H1 (cell line): ENCODE results near the gene TRAPPC3. TPM values are rescaled to one million over a fixed set of nuclear protein-coding genes. Genes with fewer than 3 reads are reported as not detected.

Experiments used
- CEBPB ChIP-seq: IDR thresholded peaks from 2 replicates; pipeline ENCODE4 v1.6.1; 2012; ENCODE audit warnings: low read depth, low read length
- CHD1 ChIP-seq: IDR thresholded peaks from 2 replicates; pipeline ENCODE4 v1.6.1; 2012; ENCODE audit warnings: low read depth, low read length, improper control_type of control experiment
- EGR1 ChIP-seq: IDR thresholded peaks from 2 replicates; pipeline ENCODE4 v1.6.1; 2011; ENCODE audit warnings: low read depth, low read length, borderline replicate concordance
- GTF2F1 ChIP-seq: IDR thresholded peaks from 2 replicates; pipeline ENCODE4 v1.6.1; 2012; ENCODE audit warnings: low read depth, low read length, improper control_type of control experiment, borderline replicate concordance
- KDM1A ChIP-seq: fragments of 200-600, 300-600 bp; sonication (generic); IDR thresholded peaks from 2 replicates; pipeline ENCODE4 v1.7.1; 2016; ENCODE audit warnings: mild to moderate bottlenecking, low read length, borderline replicate concordance
- KDM4A ChIP-seq: IDR thresholded peaks from one replicate; pipeline ENCODE4 v1.7.1; 2012; ENCODE audit warnings: low read depth, mild to moderate bottlenecking, moderate library complexity, low read length, inconsistent platforms; ENCODE audit not compliant: severe bottlenecking
- MAX ChIP-seq: IDR thresholded peaks from 2 replicates; pipeline ENCODE4 v1.6.1; 2012; ENCODE audit warnings: inconsistent platforms
- NANOG ChIP-seq: IDR thresholded peaks from 2 replicates; pipeline ENCODE4 v1.6.1; 2011; ENCODE audit warnings: low read length, low read depth, mild to moderate bottlenecking, inconsistent platforms; ENCODE audit not compliant: insufficient read depth, poor library complexity, severe bottlenecking
- POLR2A ChIP-seq, 2 experiments: IDR thresholded peaks; 1 replicate in 1 of 2; 2 replicates in 1 of 2; pipeline ENCODE4 v1.6.1; 2011; ENCODE audit warnings: low read depth in 2 of 2, low read length in 2 of 2, mild to moderate bottlenecking in 2 of 2; ENCODE audit errors: control extremely low read depth in 1 of 2
- POU5F1 ChIP-seq: IDR thresholded peaks from 2 replicates; pipeline ENCODE4 v1.6.1; 2011; ENCODE audit warnings: low read depth, mild to moderate bottlenecking, low read length, moderate library complexity
- RAD21 ChIP-seq, 2 experiments: IDR thresholded peaks in 1 of 2; conservative IDR thresholded peaks in 1 of 2; 2 replicates each; pipeline ENCODE4 v1.6.1; 2011; ENCODE audit warnings: low read depth in 2 of 2, low read length in 2 of 2, improper control_type of control experiment in 1 of 2, inconsistent platforms in 1 of 2, mild to moderate bottlenecking in 1 of 2, moderate library complexity in 1 of 2
- RBBP5 ChIP-seq: IDR thresholded peaks from 2 replicates; pipeline ENCODE4 v1.7.1; 2012; ENCODE audit warnings: low read depth, mild to moderate bottlenecking, inconsistent platforms, low read length, moderate library complexity, borderline replicate concordance
- RXRA ChIP-seq: IDR thresholded peaks from 2 replicates; pipeline ENCODE4 v1.6.1; 2011; ENCODE audit warnings: low read depth, mild to moderate bottlenecking, low read length, moderate library complexity; ENCODE audit not compliant: insufficient read depth
- SP2 ChIP-seq: IDR thresholded peaks from 2 replicates; pipeline ENCODE4 v1.6.1; 2012; ENCODE audit warnings: mild to moderate bottlenecking, low read length, inconsistent platforms
- SP4 ChIP-seq: IDR thresholded peaks from 2 replicates; pipeline ENCODE4 v1.6.1; 2012; ENCODE audit warnings: low read length, inconsistent platforms
- SRF ChIP-seq: IDR thresholded peaks from 2 replicates; pipeline ENCODE4 v1.6.1; 2011; ENCODE audit warnings: mild to moderate bottlenecking, low read depth, low read length, moderate library complexity
- SUZ12 ChIP-seq: fragments of 200-600 bp; sonication (generic); IDR thresholded peaks from 2 replicates; pipeline ENCODE4 v1.6.1; 2012; ENCODE audit warnings: mild to moderate bottlenecking, inconsistent platforms, low read length, moderate library complexity, mixed read lengths
- TAF7 ChIP-seq: optimal IDR thresholded peaks from 2 replicates; pipeline ENCODE3; 2011; ENCODE audit warnings: low read depth, mild to moderate bottlenecking, inconsistent platforms, low read length, moderate library complexity, borderline replicate concordance
- ZNF274 ChIP-seq: IDR thresholded peaks from 2 replicates; pipeline ENCODE4 v1.7.0; 2012; ENCODE audit warnings: low read length, borderline replicate concordance; ENCODE audit errors: extremely low read depth
- polyA plus RNA-seq, 7 experiments: library from polyadenylated mRNA; depleted of rRNA in 3 of 7; stranded (reverse) in 5 of 7; unstranded in 2 of 7; fragments of >200 nt in 5 of 7; fragments of 200-250 nt in 2 of 7; gene quantifications; 1 replicate in 5 of 7; 2 replicates in 1 of 7; 4 replicates in 1 of 7; pipeline versions ENCODE4 v1.2.1 to v1.2.3, GENCODE V29; 2011 to 2013; ENCODE audit warnings: missing spikeins in 2 of 7, mixed read lengths in 2 of 7
- total RNA-seq: library from RNA; stranded (reverse); fragmentation: NEBNext Ultra II Directional; extraction: Animal tissue kit (Norgen Biotek cat#: 25700); gene quantifications from 2 replicates; pipeline ENCODE4 v1.2.1, GENCODE V29; 2021
- TF ChIP-seq, protein P1 (sequence below): IDR thresholded peaks from 2 replicates; pipeline ENCODE4 v1.6.1; 2011; ENCODE audit warnings: low read length, improper control_type of control experiment
- TF ChIP-seq, protein P2 (sequence below): IDR thresholded peaks from 2 replicates; pipeline ENCODE4 v1.6.1; 2012; ENCODE audit warnings: low read length, inconsistent platforms

Gene TRAPPC3
- total and polyA plus RNA-seq, 2 of the 8 experiments (the other 6 are each of a cell fraction or from before 2014, with no cell fraction given), result 47.8 to 51.0 TPM

- 0 out of 2 replicates have a peak, but pooled peaks have one; percentile 15 for TF ChIP-seq EGR1
- TF ChIP-seq CHD1, result no peak
- TF ChIP-seq RAD21 (IDR thresholded peaks at IDR 0.05 in 1 of 2, conservative IDR thresholded peaks at IDR 0.05 in 1 of 2; ENCODE audit: low read depth in 2 of 2, low read length in 2 of 2), result peak; percentile 98
- TF ChIP-seq GTF2F1, result 0 out of 2 replicates have a peak, but pooled peaks have one; percentile 37
- no peak for TF ChIP-seq RXRA
- TF ChIP-seq KDM1A, result peak; percentile 72; the same call in 1 of the 2 replicates
- no peak for TF ChIP-seq ZNF274
- TF ChIP-seq MAX, result peak; percentile 62
- peak in 1 of 2 experiments; percentile 73; a peak in 2 of 3 replicates for TF ChIP-seq POLR2A (IDR thresholded peaks at IDR 0.05; ENCODE audit: control extremely low read depth in 1 of 2, low read depth in 2 of 2, low read length in 2 of 2)
- TF ChIP-seq TAF7, result peak; percentile 34
- TF ChIP-seq, protein P1, sequence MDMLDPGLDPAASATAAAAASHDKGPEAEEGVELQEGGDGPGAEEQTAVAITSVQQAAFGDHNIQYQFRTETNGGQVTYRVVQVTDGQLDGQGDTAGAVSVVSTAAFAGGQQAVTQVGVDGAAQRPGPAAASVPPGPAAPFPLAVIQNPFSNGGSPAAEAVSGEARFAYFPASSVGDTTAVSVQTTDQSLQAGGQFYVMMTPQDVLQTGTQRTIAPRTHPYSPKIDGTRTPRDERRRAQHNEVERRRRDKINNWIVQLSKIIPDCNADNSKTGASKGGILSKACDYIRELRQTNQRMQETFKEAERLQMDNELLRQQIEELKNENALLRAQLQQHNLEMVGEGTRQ, result peak; percentile 29; the same call in 1 of the 2 replicates
- TF ChIP-seq RBBP5, result 0 out of 2 replicates have a peak, but pooled peaks have one; percentile 84
- TF ChIP-seq CEBPB, result no peak
- no peak for TF ChIP-seq SP2
- TF ChIP-seq NANOG, result peak; percentile 26
- TF ChIP-seq POU5F1, result no peak
- peak; percentile 84 for TF ChIP-seq SP4
- TF ChIP-seq KDM4A, result no peak
- TF ChIP-seq SUZ12, result no peak
- TF ChIP-seq, protein P2, sequence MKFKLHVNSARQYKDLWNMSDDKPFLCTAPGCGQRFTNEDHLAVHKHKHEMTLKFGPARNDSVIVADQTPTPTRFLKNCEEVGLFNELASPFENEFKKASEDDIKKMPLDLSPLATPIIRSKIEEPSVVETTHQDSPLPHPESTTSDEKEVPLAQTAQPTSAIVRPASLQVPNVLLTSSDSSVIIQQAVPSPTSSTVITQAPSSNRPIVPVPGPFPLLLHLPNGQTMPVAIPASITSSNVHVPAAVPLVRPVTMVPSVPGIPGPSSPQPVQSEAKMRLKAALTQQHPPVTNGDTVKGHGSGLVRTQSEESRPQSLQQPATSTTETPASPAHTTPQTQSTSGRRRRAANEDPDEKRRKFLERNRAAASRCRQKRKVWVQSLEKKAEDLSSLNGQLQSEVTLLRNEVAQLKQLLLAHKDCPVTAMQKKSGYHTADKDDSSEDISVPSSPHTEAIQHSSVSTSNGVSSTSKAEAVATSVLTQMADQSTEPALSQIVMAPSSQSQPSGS, result peak; percentile 32; the same call in 1 of the 2 replicates
- no peak for TF ChIP-seq SRF
Observed at GRCh38 chr1:36149237-36149972, at the start of gene TRAPPC3 (continued).
